Measurements from ENCODE around the gene DNAH9.

- TF ChIP-seq, protein P1, sequence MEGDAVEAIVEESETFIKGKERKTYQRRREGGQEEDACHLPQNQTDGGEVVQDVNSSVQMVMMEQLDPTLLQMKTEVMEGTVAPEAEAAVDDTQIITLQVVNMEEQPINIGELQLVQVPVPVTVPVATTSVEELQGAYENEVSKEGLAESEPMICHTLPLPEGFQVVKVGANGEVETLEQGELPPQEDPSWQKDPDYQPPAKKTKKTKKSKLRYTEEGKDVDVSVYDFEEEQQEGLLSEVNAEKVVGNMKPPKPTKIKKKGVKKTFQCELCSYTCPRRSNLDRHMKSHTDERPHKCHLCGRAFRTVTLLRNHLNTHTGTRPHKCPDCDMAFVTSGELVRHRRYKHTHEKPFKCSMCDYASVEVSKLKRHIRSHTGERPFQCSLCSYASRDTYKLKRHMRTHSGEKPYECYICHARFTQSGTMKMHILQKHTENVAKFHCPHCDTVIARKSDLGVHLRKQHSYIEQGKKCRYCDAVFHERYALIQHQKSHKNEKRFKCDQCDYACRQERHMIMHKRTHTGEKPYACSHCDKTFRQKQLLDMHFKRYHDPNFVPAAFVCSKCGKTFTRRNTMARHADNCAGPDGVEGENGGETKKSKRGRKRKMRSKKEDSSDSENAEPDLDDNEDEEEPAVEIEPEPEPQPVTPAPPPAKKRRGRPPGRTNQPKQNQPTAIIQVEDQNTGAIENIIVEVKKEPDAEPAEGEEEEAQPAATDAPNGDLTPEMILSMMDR (IDR thresholded peaks at IDR 0.05): no peak
- TF ChIP-seq POLR2A (IDR thresholded peaks at IDR 0.05): no peak
Measured at GRCh38 chr17:11651089-11651488, 52.8 kb downstream of the DNAH9 start.

All from body of pancreas (tissue), 4 donors.